Activated CD8-positive, alpha-beta memory T cell treated with anti-CD3 and anti-CD28 coated beads for 4 hours (primary cell): ENCODE data around the gene SFI1.
"Not testable (repeated sequence)": the region's sequence is repeated elsewhere in the genome, so short reads cannot be mapped to it uniquely, and the experiment has no call there.

Source experiments
- DNase-seq, 2 donors: peaks; one replicate each; pipeline ENCODE4 v3.0.0-alpha.2; 2020; ENCODE audit warnings: low read depth in 2 of 2

The SFI1 gene

GRCh38 chr22:31544481-31545480 is 48.4 kb downstream of the SFI1 start:
- DNase-seq, result no peak

GRCh38 chr22:31550871-31551370 is 54.6 kb downstream of the SFI1 start:
- DNase-seq, result no peak

- DNase-seq, result no peak
Observed at GRCh38 chr22:31556627-31557203, 60.4 kb downstream of the SFI1 start.

- DNase-seq, result not testable (repeated sequence)
Observed at GRCh38 chr22:31558546-31558945, 62.2 kb downstream of the SFI1 start.

GRCh38 chr22:31561238-31561887 is 65.0 kb downstream of the SFI1 start:
- DNase-seq, result no peak

GRCh38 chr22:31561970-31562369 is 65.6 kb downstream of the SFI1 start:
- DNase-seq, result no peak

GRCh38 chr22:31566484-31566883 is 70.1 kb downstream of the SFI1 start:
- no peak for DNase-seq

- DNase-seq, result no peak
Observed at GRCh38 chr22:31567196-31567595, 70.9 kb downstream of the SFI1 start.

- DNase-seq, result no peak
Observed at GRCh38 chr22:31567702-31568101, 71.4 kb downstream of the SFI1 start.

GRCh38 chr22:31569126-31569525 is 72.8 kb downstream of the SFI1 start:
- DNase-seq, result no peak

GRCh38 chr22:31572939-31573338 is 76.6 kb downstream of the SFI1 start:
- DNase-seq, result no peak

GRCh38 chr22:31574055-31574670 is 77.8 kb downstream of the SFI1 start:
- no peak for DNase-seq

- no peak for DNase-seq
Observed at GRCh38 chr22:31575190-31575589, 78.9 kb downstream of the SFI1 start.

GRCh38 chr22:31577711-31578110 is 81.4 kb downstream of the SFI1 start:
- no peak for DNase-seq

GRCh38 chr22:31578171-31578570 is 81.8 kb downstream of the SFI1 start:
- DNase-seq, result no peak

GRCh38 chr22:31579835-31580242 is 83.5 kb downstream of the SFI1 start:
- no peak for DNase-seq

- DNase-seq, result no peak
Observed at GRCh38 chr22:31583861-31584485, 87.6 kb downstream of the SFI1 start.

- DNase-seq, result no peak
Observed at GRCh38 chr22:31584804-31585160, 88.4 kb downstream of the SFI1 start.

- no peak for DNase-seq
Observed at GRCh38 chr22:31585161-31585859, 89.0 kb downstream of the SFI1 start.

GRCh38 chr22:31586137-31586920 is 90.0 kb downstream of the SFI1 start:
- DNase-seq, result no peak
